BJ (cell line): Measurements from ENCODE around the gene MARCHF9. TPM values are rescaled to one million over a fixed set of nuclear protein-coding genes. Genes with fewer than 3 reads are reported as not detected.
"Not testable (repeated sequence)": the region's sequence is repeated elsewhere in the genome, so short reads cannot be mapped to it uniquely, and the experiment has no call there.

Source experiments
- CTCF ChIA-PET: fragments of 350-600 bp; formaldehyde crosslinking; extraction: SDS; loops from one replicate; lab custom pipeline; 2021; ENCODE audit warnings: antibody characterized with exemption, inconsistent platforms; lab: Yijun Ruan, JAX
- POLR2A ChIA-PET: fragments of 300-600 bp; sonication (Branson Sonifier 250); formaldehyde crosslinking; extraction: SDS; loops from one replicate; lab custom pipeline; 2021; ENCODE audit warnings: antibody characterized with exemption; lab: Charles Lee
- DNase-seq: peaks from one replicate; pipeline ENCODE4 v3.0.0-alpha.2; 2011; ENCODE audit warnings: low read depth
- H3K27me3 ChIP-seq: 2 replicates; pipeline ENCODE4 v1.6.0; 2011; ENCODE audit warnings: low read length; ENCODE audit not compliant: control insufficient read depth, insufficient read depth
- H3K36me3 ChIP-seq: 2 replicates; pipeline ENCODE4 v1.5.1; 2011; ENCODE audit warnings: low read length; ENCODE audit not compliant: control insufficient read depth, insufficient read depth
- H3K4me3 ChIP-seq: 2 replicates; pipeline ENCODE4 v1.5.1; 2011; ENCODE audit warnings: low read depth, mild to moderate bottlenecking, control low read depth, low read length
- CTCF ChIP-seq: IDR thresholded peaks from 2 replicates; pipeline ENCODE4 v1.5.1; 2011; ENCODE audit warnings: low read depth, mild to moderate bottlenecking, control low read depth, inconsistent platforms, low read length, moderate library complexity; ENCODE audit not compliant: insufficient read depth
- polyA plus RNA-seq: library from polyadenylated mRNA; depleted of rRNA; stranded (reverse); fragments of >200 nt; gene quantifications from 2 replicates; pipeline ENCODE4 v1.2.3, GENCODE V29; 2011

The MARCHF9 gene
- polyA plus RNA-seq, 1 experiment = 6.2 TPM

GRCh38 chr12:57717846-57718640, 36.9 kb upstream of the MARCHF9 start:
- DNase-seq = no peak
- H3K4me3 ChIP-seq = no peak overlapping the region
- no peak for TF ChIP-seq CTCF
- CTCF ChIA-PET = interaction anchor here (0.8 to 3.2 kb wide), 2 partner anchors 8 to 18 kb away, joined by 3 to 17 read pairs; no protein-coding TSS in a partner anchor
- H3K36me3 ChIP-seq = peaks cover 32% of the 10 kb centered on the region
- POLR2A ChIA-PET = no interaction called here
- H3K27me3 ChIP-seq = no peaks in the 10 kb centered on the region

GRCh38 chr12:57718641-57719528, 36.0 kb upstream of the MARCHF9 start:
- TF ChIP-seq CTCF = no peak
- no peak for DNase-seq
- POLR2A ChIA-PET = no interaction called here
- Histone ChIP-seq H3K27me3 (no peaks in the 10 kb centered on the region), H3K36me3 (peaks cover 32% of the 10 kb centered on the region), H3K4me3 (no peak overlapping the region)
- CTCF ChIA-PET = interaction anchor here (0.8 kb wide), 1 partner anchor 17 kb away, joined by 3 read pairs; no protein-coding TSS in a partner anchor

GRCh38 chr12:57719777-57720605, 34.9 kb upstream of the MARCHF9 start:
- no peak for TF ChIP-seq CTCF
- CTCF ChIA-PET = interaction anchor here (1.1 kb wide), 1 partner anchor 15 kb away, joined by 3 read pairs; no protein-coding TSS in a partner anchor
- Histone ChIP-seq H3K4me3 (no peak overlapping the region), H3K27me3 (no peaks in the 10 kb centered on the region), H3K36me3 (peaks cover 32% of the 10 kb centered on the region)
- no peak for DNase-seq
- POLR2A ChIA-PET = no interaction called here

- Histone ChIP-seq H3K27me3 (no peaks in the 10 kb centered on the region), H3K4me3 (no peak overlapping the region), H3K36me3 (peaks cover 32% of the 10 kb centered on the region)
- TF ChIP-seq CTCF = no peak
- no peak for DNase-seq
- POLR2A ChIA-PET = no interaction called here
- CTCF ChIA-PET = interaction anchor here (1.1 kb wide), 1 partner anchor 14 kb away, joined by 3 read pairs; no protein-coding TSS in a partner anchor
These were observed 34.0 kb upstream of the MARCHF9 start for GRCh38 chr12:57720606-57721595.

GRCh38 chr12:57721846-57722608, 32.9 kb upstream of the MARCHF9 start:
- H3K27me3 ChIP-seq, POLR2A ChIA-PET, H3K4me3 ChIP-seq, DNase-seq: not testable (repeated sequence)
- H3K36me3 ChIP-seq = peaks cover 22% of the 10 kb centered on the region
- CTCF ChIA-PET = interaction anchor here (1.7 kb wide), 1 partner anchor 14 kb away, joined by 3 read pairs; no protein-coding TSS in a partner anchor
